Gastroesophageal sphincter (tissue), 3 donors: ENCODE measurements around the gene CDC45.

Experiments used
- EP300 ChIP-seq: sonication (generic); formaldehyde crosslinking; IDR thresholded peaks from one replicate; pipeline ENCODE4 v1.6.1; 2017; ENCODE audit warnings: antibody characterized with exemption, mild to moderate bottlenecking
- POLR2A ChIP-seq, 2 donors: fragments of 450-650 bp; IDR thresholded peaks; one replicate each; pipeline ENCODE4 v1.6.1; 2017; ENCODE audit warnings: antibody characterized with exemption in 2 of 2, mild to moderate bottlenecking in 2 of 2, moderate library complexity in 1 of 2
- TF ChIP-seq, protein P1 (sequence below), 4 experiments: fragments of 200-600 bp in 2 of 4; fragments of 450-650 bp in 2 of 4; sonication (generic) in 1 of 4; IDR thresholded peaks; one replicate each; pipeline ENCODE4 v1.5.1; 2017 to 2019; ENCODE audit warnings: antibody characterized with exemption in 4 of 4, mild to moderate bottlenecking in 2 of 4, moderate library complexity in 2 of 4

DNA sequence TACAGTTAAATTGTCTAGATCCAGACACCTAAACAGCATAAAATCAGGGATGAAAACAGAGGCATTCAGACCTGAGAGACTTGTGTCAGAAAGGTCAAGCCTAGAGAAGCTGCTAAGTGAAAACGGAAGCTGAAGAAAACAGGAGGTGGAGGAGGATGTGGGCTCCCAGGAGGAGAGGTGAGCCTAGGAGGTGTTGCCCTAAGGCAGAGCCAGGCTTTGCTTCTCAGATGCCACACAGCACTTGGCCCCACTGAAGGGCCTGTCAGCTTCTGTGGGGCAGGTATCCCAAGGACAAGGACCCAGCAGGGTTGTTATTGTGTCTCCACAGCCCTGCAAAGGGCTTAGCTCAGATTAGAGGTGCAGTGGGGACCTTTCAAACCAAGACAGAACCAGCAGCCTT, 15.2 kb upstream of the CDC45 start:
- TF ChIP-seq POLR2A (IDR thresholded peaks at IDR 0.05), result no peak
- TF ChIP-seq, protein P1, sequence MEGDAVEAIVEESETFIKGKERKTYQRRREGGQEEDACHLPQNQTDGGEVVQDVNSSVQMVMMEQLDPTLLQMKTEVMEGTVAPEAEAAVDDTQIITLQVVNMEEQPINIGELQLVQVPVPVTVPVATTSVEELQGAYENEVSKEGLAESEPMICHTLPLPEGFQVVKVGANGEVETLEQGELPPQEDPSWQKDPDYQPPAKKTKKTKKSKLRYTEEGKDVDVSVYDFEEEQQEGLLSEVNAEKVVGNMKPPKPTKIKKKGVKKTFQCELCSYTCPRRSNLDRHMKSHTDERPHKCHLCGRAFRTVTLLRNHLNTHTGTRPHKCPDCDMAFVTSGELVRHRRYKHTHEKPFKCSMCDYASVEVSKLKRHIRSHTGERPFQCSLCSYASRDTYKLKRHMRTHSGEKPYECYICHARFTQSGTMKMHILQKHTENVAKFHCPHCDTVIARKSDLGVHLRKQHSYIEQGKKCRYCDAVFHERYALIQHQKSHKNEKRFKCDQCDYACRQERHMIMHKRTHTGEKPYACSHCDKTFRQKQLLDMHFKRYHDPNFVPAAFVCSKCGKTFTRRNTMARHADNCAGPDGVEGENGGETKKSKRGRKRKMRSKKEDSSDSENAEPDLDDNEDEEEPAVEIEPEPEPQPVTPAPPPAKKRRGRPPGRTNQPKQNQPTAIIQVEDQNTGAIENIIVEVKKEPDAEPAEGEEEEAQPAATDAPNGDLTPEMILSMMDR (IDR thresholded peaks at IDR 0.05), result no peak
- no peak for TF ChIP-seq EP300
